Spleen (tissue), 7 donors: ENCODE results near the gene TMEM18.

Source experiments
- POLR2A ChIP-seq, 3 donors: fragments of 450-650 bp; IDR thresholded peaks; one replicate each; pipeline ENCODE4 v1.5.1; 2017; ENCODE audit warnings: antibody characterized with exemption in 3 of 3, mild to moderate bottlenecking in 1 of 3
- TF ChIP-seq, protein P1 (sequence below), 11 experiments: fragments of 200-600 bp in 7 of 11; fragments of 450-650 bp in 4 of 11; sonication (generic) in 4 of 11; IDR thresholded peaks in 8 of 11; conservative IDR thresholded peaks in 3 of 11; 1 replicate in 7 of 11; 2 replicates in 4 of 11; pipeline versions ENCODE4 v1.4.0 to v1.8.0; 2016 to 2021; ENCODE audit warnings: antibody characterized with exemption in 11 of 11, inconsistent platforms in 4 of 11, mild to moderate bottlenecking in 1 of 11
- donor health status: DM: no; HTN: no; CAD: no; lungs with moderate emphysema.
- donor health status: DM: no; HTN: no; CAD: no.
- donor health status: DM: no; HTN: no; CAD: no.

DNA sequence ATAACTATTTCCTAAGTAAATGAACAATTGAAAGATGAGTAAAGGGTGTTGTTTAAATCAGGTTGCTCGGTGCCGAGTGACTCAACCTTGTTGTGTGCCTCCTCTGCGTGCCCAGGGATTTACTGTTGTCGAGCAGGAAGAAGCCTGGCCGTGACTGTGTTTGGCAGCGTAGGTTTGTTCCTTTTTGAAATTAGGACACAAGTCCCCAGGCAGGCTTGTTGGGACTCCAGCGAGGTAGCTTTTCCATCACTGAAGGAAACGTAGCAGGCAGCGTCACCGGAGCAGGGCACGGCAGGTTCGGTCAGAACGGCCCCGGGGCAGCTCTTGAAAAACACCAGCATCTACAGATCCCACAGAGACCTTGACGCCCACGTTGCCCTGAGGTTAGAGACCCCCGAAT, 48.6 kb downstream of the TMEM18 start:
- TF ChIP-seq POLR2A (IDR thresholded peaks at IDR 0.05): no peak
- TF ChIP-seq, protein P1, sequence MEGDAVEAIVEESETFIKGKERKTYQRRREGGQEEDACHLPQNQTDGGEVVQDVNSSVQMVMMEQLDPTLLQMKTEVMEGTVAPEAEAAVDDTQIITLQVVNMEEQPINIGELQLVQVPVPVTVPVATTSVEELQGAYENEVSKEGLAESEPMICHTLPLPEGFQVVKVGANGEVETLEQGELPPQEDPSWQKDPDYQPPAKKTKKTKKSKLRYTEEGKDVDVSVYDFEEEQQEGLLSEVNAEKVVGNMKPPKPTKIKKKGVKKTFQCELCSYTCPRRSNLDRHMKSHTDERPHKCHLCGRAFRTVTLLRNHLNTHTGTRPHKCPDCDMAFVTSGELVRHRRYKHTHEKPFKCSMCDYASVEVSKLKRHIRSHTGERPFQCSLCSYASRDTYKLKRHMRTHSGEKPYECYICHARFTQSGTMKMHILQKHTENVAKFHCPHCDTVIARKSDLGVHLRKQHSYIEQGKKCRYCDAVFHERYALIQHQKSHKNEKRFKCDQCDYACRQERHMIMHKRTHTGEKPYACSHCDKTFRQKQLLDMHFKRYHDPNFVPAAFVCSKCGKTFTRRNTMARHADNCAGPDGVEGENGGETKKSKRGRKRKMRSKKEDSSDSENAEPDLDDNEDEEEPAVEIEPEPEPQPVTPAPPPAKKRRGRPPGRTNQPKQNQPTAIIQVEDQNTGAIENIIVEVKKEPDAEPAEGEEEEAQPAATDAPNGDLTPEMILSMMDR (IDR thresholded peaks at IDR 0.05 in 8 of 11, conservative IDR thresholded peaks at IDR 0.05 in 3 of 11): no peak
